GM12878 (cell line): ENCODE results near the gene NAV3. TPM values are rescaled to one million over a fixed set of nuclear protein-coding genes. Genes with fewer than 3 reads are reported as not detected.

Source experiments
- ATAC-seq: fragments of 200-7000 bp; cut with Tn5 transposase; 3 replicates; pipeline ENCODE4 v1.9.1; 2020; ENCODE audit warnings: mild to moderate bottlenecking, moderate library complexity
- BruUV-seq: library from RNA; stranded (reverse); fragments of 400-500 nt; replicated peaks from 2 replicates; lab custom pipeline; 2021; lab: Mats Ljungman, UMichigan
- CTCF ChIA-PET: fragments of 300-600 bp; sonication (Branson Sonifier 250); formaldehyde crosslinking; extraction: SDS; loops from one replicate; lab custom pipeline; 2021; ENCODE audit warnings: inconsistent platforms; lab: Yijun Ruan, JAX
- POLR2A ChIA-PET: fragments of 350-600 bp; formaldehyde crosslinking; extraction: SDS; loops from one replicate; lab custom pipeline; 2021; ENCODE audit warnings: inconsistent platforms; lab: Charles Lee
- RAD21 ChIA-PET: fragments of 300-600 bp; sonication (Branson Sonifier 250); formaldehyde crosslinking; loops from one replicate; lab custom pipeline; 2023; ENCODE audit warnings: antibody characterized with exemption; ENCODE audit not compliant: unreplicated experiment; lab: Charles Lee
- SMC1A ChIA-PET: fragments of 300-600 bp; sonication (Branson Sonifier 250); formaldehyde crosslinking; loops from one replicate; lab custom pipeline; 2023; ENCODE audit not compliant: unreplicated experiment, uncharacterized antibody; lab: Charles Lee
- DNase-seq: peaks from one replicate; pipeline ENCODE4 v3.0.0-alpha.2; 2011; ENCODE audit warnings: low read depth, low spot score
- FAIRE-seq: peaks from 3 replicates; lab custom pipeline; 2011; peaks lifted over from hg19 to GRCh38; lab: Jason Lieb, UNC
- H2AFZ ChIP-seq: 2 replicates; pipeline ENCODE4 v1.6.0; 2011; ENCODE audit warnings: low read depth, low read length, control low read depth; ENCODE audit not compliant: control insufficient read depth
- H3K27ac ChIP-seq: 2 replicates; pipeline ENCODE4 v1.5.1; 2011; ENCODE audit warnings: control low read depth; ENCODE audit not compliant: control insufficient read depth, insufficient read depth
- H3K27me3 ChIP-seq, 2 experiments: replicated peaks in 1 of 2; 2 replicates each; pipeline versions ENCODE4 v1.6.0 to v1.6.1; 2011; ENCODE audit warnings: low read length in 1 of 2; ENCODE audit not compliant: control insufficient read depth in 2 of 2, insufficient read depth in 2 of 2
- H3K36me3 ChIP-seq, 2 experiments: 2 replicates each; pipeline ENCODE4 v1.5.1; 2011; ENCODE audit warnings: low read length in 1 of 2; ENCODE audit not compliant: control insufficient read depth in 2 of 2, insufficient read depth in 2 of 2
- H3K4me1 ChIP-seq: 2 replicates; pipeline ENCODE4 v1.6.1; 2011; ENCODE audit warnings: mild to moderate bottlenecking, low read length, moderate library complexity, mixed read lengths; ENCODE audit not compliant: control insufficient read depth, insufficient read depth
- H3K4me2 ChIP-seq: 2 replicates; pipeline ENCODE4 v1.6.0; 2011; ENCODE audit warnings: control low read depth; ENCODE audit not compliant: control insufficient read depth, insufficient read depth
- H3K4me3 ChIP-seq: fragments of 200-600 bp; sonication (generic); 2 replicates; pipeline ENCODE4 v1.5.1; 2016
- H3K79me2 ChIP-seq: 2 replicates; pipeline ENCODE4 v1.6.0; 2011; ENCODE audit warnings: low read length; ENCODE audit not compliant: control insufficient read depth, insufficient read depth
- H3K9ac ChIP-seq: 2 replicates; pipeline ENCODE4 v1.8.0; 2011; ENCODE audit warnings: low read length, control low read depth, mixed read lengths; ENCODE audit not compliant: control insufficient read depth, insufficient read depth
- H3K9me3 ChIP-seq: replicated peaks from 3 replicates; pipeline ENCODE4 v1.5.1; 2011; ENCODE audit warnings: mild to moderate bottlenecking, low read length; ENCODE audit not compliant: control insufficient read depth, insufficient read depth
- H4K20me1 ChIP-seq: 2 replicates; pipeline ENCODE4 v1.6.0; 2011; ENCODE audit not compliant: control insufficient read depth, insufficient read depth
- YBX1 ChIP-seq: fragments of 450-650 bp; IDR thresholded peaks from 2 replicates; pipeline ENCODE4 v1.6.1; 2016; ENCODE audit warnings: antibody characterized with exemption
- ZNF622 ChIP-seq: fragments of 450-650 bp; IDR thresholded peaks from 2 replicates; pipeline ENCODE4 v1.6.1; 2017; ENCODE audit warnings: mild to moderate bottlenecking, inconsistent platforms
- WGBS: methylation state at CpG from one replicate; pipeline ENCODE4 v1.1.6; 2016; ENCODE audit warnings: low lambda C conversion rate; ENCODE audit not compliant: insufficient replicate concordance, insufficient coverage; ENCODE audit errors: missing lambda C conversion rate; 5-methylcytosine and 5-hydroxymethylcytosine counted together
- in situ Hi-C: fragments of 300-500 bp; cut with MboI; formaldehyde crosslinking; loops from 9 replicates; pipeline ENCODE4 v1.14.3; 2018; ENCODE audit warnings: mixed read lengths
- intact Hi-C: fragments of 100-400 bp; cut with micrococcal nuclease; formaldehyde crosslinking; loops from one replicate; pipeline ENCODE4 v1.14.2; 2022; ENCODE audit not compliant: unreplicated experiment
- polyA plus RNA-seq, 11 experiments: library from polyadenylated mRNA; depleted of rRNA in 4 of 11; unstranded in 6 of 11; stranded (reverse) in 5 of 11; fragments of >200 nt; fragmentation: Nextera tagmentation in 4 of 11; fragmentation: Illumina TruSeq in 1 of 11; extraction: Ambion mirVana in 4 of 11; extraction: Trizol in 1 of 11; gene quantifications; 1 replicate in 1 of 11; 2 replicates in 10 of 11; pipeline versions ENCODE4 v1.2.1 to v1.2.3, GENCODE V29; 2011 to 2016; ENCODE audit warnings: inconsistent platforms in 2 of 11, missing spikeins in 2 of 11, low read depth in 1 of 11
- total RNA-seq, 4 experiments: library from RNA; depleted of rRNA in 3 of 4; stranded (reverse); fragments of >200 nt in 3 of 4; fragmentation: Illumina TruSeq in 1 of 4; extraction: Trizol in 1 of 4; gene quantifications; 2 replicates each; pipeline versions ENCODE4 v1.2.1 to v1.2.3, GENCODE V29; 2013 to 2021
- TF ChIP-seq, protein P1 (sequence below): IDR thresholded peaks from 2 replicates; pipeline ENCODE4 v1.6.1; 2012; ENCODE audit warnings: mild to moderate bottlenecking, low read depth, low read length

NAV3 gene
- total and polyA plus RNA-seq, 10 of the 15 experiments (the other 5 are each of a cell fraction or from before 2014, with no cell fraction given), result 0.05 to 0.51 (median 0.22) TPM; not detected in 1

DNA sequence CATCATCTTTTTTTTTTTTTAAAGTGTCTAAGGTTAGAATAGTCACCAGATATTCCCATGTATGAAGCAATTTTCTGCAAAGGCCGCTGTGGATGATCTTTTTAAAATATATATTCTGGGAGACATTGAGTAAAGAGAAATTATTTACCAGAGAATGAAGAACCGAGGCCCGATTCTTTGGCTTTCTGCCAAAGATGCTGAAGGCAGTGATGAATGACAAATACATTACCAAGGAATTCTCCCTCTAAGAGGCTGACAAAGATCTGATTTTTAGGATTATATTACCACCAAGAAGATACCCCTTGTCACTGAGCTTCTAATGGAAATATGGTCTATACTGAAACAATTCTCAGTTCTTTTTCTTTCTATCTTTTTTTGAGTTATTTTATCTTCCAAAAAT, 336.8 kb downstream of the NAV3 start (continued):
- TF ChIP-seq, protein P1, sequence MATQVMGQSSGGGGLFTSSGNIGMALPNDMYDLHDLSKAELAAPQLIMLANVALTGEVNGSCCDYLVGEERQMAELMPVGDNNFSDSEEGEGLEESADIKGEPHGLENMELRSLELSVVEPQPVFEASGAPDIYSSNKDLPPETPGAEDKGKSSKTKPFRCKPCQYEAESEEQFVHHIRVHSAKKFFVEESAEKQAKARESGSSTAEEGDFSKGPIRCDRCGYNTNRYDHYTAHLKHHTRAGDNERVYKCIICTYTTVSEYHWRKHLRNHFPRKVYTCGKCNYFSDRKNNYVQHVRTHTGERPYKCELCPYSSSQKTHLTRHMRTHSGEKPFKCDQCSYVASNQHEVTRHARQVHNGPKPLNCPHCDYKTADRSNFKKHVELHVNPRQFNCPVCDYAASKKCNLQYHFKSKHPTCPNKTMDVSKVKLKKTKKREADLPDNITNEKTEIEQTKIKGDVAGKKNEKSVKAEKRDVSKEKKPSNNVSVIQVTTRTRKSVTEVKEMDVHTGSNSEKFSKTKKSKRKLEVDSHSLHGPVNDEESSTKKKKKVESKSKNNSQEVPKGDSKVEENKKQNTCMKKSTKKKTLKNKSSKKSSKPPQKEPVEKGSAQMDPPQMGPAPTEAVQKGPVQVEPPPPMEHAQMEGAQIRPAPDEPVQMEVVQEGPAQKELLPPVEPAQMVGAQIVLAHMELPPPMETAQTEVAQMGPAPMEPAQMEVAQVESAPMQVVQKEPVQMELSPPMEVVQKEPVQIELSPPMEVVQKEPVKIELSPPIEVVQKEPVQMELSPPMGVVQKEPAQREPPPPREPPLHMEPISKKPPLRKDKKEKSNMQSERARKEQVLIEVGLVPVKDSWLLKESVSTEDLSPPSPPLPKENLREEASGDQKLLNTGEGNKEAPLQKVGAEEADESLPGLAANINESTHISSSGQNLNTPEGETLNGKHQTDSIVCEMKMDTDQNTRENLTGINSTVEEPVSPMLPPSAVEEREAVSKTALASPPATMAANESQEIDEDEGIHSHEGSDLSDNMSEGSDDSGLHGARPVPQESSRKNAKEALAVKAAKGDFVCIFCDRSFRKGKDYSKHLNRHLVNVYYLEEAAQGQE, result no peak

DNA sequence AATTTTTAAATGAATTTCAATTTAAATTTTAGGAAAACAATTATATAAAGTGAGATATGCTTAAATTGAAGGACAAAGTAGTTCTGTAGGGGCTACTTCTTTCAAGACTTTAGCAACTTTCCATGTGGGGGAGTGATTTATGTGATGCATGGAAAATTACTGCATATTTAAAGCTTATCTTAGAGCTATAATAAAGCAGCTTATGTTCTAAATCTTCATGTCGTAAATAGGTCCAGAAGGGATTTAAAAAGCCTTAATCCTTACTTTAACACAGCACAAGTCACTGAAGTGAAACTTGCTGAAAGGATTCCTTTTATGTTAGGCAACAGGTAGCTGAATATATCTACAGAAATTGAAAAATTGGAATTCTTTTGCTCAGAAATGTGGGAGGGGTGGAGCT, 340.4 kb downstream of the NAV3 start:
- Histone ChIP-seq H2AFZ (no peak overlapping the region), H3K4me1 (no peaks in the 10 kb centered on the region), H3K4me2 (no peak overlapping the region), H3K9me3 (no peaks in the 10 kb centered on the region), H3K36me3 (no peaks in the 10 kb centered on the region), H4K20me1 (no peaks in the 10 kb centered on the region), H3K27me3 (no peaks in the 10 kb centered on the region), H3K9ac (no peak overlapping the region), H3K4me3 (no peak overlapping the region), H3K79me2 (no peaks in the 10 kb centered on the region), H3K27ac (no peak overlapping the region)
- DNase-seq (no peak), ATAC-seq (no peak), FAIRE-seq (no peak)
- 0% methylated on average over 1 of the region's 1 CpG for WGBS
- ChIA-PET SMC1A (interaction anchor here (0.6 kb wide), 1 partner anchor 102 kb away, joined by 4 read pairs; no protein-coding TSS in a partner anchor), RAD21 (no interaction called here), POLR2A (no interaction called here), CTCF (interaction anchor here (1.6 kb wide), 1 partner anchor 25 kb away, joined by 3 read pairs; no protein-coding TSS in a partner anchor)
- intact Hi-C loops (no loop called here), in situ Hi-C loops (no loop called here)
- BruUV-seq, result no TSS peak
- TF ChIP-seq ZNF622, result no peak
- TF ChIP-seq YBX1, result no peak
